ENCODE measurements around the gene FAF2.

DNA sequence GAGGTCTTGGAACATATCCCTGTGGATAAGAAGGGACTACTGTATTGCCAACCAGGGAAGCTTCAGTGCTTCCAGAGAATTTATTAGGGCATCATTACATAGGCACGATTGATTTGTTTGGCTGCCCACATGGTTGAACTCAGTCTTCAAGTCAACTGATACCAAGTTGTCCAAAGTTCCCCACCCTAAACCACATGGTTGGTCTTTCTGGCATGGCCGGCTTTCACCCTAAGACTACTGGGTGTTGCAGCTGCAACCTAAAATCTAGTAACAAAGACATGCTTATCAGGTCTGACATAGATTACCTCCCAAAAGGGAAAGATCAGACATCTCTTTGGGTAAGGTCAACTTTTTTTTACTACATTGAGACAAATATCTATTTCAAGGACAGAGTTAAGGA, 37.0 kb downstream of the FAF2 start:
- TF ChIP-seq GABPA (IDR thresholded peaks at IDR 0.05 in 1 of 2, conservative IDR thresholded peaks at IDR 0.05 in 1 of 2) (no peak), TAF1 (conservative IDR thresholded peaks at IDR 0.05) (no peak), EGR1 (IDR thresholded peaks at IDR 0.05; ENCODE audit: low read depth in 2 of 2) (no peak)
- TF ChIP-seq, protein P1, sequence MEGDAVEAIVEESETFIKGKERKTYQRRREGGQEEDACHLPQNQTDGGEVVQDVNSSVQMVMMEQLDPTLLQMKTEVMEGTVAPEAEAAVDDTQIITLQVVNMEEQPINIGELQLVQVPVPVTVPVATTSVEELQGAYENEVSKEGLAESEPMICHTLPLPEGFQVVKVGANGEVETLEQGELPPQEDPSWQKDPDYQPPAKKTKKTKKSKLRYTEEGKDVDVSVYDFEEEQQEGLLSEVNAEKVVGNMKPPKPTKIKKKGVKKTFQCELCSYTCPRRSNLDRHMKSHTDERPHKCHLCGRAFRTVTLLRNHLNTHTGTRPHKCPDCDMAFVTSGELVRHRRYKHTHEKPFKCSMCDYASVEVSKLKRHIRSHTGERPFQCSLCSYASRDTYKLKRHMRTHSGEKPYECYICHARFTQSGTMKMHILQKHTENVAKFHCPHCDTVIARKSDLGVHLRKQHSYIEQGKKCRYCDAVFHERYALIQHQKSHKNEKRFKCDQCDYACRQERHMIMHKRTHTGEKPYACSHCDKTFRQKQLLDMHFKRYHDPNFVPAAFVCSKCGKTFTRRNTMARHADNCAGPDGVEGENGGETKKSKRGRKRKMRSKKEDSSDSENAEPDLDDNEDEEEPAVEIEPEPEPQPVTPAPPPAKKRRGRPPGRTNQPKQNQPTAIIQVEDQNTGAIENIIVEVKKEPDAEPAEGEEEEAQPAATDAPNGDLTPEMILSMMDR (IDR thresholded peaks at IDR 0.05; ENCODE audit: low read depth, low read length, missing input control) = no peak
- TF ChIP-seq, protein P2, sequence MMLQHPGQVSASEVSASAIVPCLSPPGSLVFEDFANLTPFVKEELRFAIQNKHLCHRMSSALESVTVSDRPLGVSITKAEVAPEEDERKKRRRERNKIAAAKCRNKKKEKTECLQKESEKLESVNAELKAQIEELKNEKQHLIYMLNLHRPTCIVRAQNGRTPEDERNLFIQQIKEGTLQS (IDR thresholded peaks at IDR 0.05) = no peak
- TF ChIP-seq, protein P3, sequence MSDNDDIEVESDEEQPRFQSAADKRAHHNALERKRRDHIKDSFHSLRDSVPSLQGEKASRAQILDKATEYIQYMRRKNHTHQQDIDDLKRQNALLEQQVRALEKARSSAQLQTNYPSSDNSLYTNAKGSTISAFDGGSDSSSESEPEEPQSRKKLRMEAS (IDR thresholded peaks at IDR 0.05) = no peak

All from liver (tissue), 3 donors.